Esophagus muscularis mucosa (tissue), 3 donors: ENCODE results near the gene YDJC.

Experiments used
- POLR2A ChIP-seq: fragments of 450-650 bp; IDR thresholded peaks from one replicate; pipeline ENCODE4 v1.6.1; 2017; ENCODE audit warnings: antibody characterized with exemption, moderate library complexity, mild to moderate bottlenecking, low read depth
- POLR2AphosphoS5 ChIP-seq, 2 donors: sonication (generic); formaldehyde crosslinking; IDR thresholded peaks; one replicate each; pipeline ENCODE4 v1.6.1; 2017; ENCODE audit warnings: antibody characterized with exemption in 2 of 2
- TF ChIP-seq, protein P1 (sequence below), 3 experiments: fragments of 200-600 bp in 2 of 3; fragments of 450-650 bp in 1 of 3; sonication (generic) in 2 of 3; IDR thresholded peaks; one replicate each; pipeline ENCODE4 v1.5.1; 2017 to 2019; ENCODE audit warnings: antibody characterized with exemption in 3 of 3, mild to moderate bottlenecking in 2 of 3, moderate library complexity in 1 of 3

DNA sequence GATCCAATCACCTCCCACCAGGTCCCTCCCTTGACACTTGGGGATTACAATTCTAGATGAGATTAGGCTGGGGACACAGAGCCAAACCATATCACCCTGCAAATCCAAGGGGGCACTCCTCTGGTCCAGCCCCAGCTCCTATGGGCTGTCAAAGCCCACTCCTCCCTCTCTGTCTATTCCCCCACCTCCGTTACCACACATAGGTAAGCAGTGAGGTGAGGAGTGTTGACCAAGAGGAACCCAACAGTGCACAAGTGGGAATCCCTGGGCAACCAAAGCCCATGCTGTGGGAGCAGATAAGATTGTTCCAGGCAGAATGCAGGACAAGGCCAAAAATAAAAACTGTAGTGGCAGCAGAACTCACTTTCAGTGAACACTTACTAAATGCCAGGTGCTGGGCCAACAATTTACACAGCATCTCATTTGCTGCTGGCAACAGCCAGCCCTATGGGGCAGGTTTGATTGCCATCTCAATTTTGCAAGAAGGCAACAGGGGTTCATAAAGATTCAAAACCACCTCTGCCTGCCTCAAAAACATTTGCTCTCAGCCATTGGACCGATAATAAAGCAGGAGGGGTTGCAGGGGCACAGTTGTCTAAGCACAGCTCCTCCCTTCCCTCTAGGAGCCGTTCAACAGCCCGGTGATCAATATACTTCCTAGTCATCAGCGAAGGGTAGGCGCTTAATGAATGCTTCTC lies 21.1 kb upstream of the YDJC start:
- TF ChIP-seq POLR2A (no peak), POLR2AphosphoS5 (IDR thresholded peaks at IDR 0.05) (no peak)
- TF ChIP-seq, protein P1, sequence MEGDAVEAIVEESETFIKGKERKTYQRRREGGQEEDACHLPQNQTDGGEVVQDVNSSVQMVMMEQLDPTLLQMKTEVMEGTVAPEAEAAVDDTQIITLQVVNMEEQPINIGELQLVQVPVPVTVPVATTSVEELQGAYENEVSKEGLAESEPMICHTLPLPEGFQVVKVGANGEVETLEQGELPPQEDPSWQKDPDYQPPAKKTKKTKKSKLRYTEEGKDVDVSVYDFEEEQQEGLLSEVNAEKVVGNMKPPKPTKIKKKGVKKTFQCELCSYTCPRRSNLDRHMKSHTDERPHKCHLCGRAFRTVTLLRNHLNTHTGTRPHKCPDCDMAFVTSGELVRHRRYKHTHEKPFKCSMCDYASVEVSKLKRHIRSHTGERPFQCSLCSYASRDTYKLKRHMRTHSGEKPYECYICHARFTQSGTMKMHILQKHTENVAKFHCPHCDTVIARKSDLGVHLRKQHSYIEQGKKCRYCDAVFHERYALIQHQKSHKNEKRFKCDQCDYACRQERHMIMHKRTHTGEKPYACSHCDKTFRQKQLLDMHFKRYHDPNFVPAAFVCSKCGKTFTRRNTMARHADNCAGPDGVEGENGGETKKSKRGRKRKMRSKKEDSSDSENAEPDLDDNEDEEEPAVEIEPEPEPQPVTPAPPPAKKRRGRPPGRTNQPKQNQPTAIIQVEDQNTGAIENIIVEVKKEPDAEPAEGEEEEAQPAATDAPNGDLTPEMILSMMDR (IDR thresholded peaks at IDR 0.05), result no peak
